ENCODE measurements around the gene LDLRAD4. TPM values are rescaled to one million over a fixed set of nuclear protein-coding genes. Genes with fewer than 3 reads are reported as not detected.

LDLRAD4 gene
- total RNA-seq, 2 experiments from 2014 or later = 37.3 to 38.5 TPM

DNA sequence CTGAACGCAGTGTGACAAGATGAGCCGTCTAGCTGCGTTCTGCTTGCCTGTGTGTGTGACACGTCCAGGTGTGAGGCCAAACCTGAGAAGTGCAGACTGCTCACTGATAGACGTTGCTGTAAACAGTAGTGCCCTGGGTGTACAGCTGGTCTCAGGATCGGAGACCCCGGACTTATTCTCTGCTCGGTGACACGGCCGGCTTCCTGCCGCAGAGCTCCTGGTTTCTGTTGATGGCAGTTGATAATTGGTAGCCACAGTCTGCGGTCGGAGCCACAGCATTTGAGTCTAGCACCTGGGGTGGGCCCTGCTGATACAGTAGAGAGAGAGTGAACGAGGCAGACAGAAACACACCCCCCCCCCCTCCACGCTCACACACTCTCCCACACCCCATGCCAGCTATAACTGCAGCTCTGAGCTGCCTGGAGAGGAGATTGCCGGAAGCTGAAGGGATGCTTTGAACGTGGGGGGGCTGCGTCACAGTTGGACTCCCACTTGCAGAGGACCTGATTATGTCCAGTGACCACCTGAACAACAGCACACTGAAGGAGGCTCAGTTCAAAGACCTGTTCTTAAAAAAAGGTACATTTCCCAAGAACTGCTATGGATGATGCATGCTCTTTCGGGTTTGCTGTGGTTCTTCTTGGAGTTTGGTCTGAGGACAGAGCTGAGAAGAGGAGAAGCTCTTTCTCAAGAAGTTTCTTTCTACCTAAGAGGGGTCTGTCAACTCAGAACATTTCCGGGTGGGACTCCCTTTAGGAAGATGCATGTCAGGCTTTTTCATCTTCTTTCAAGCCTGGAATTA lies 393.8 kb downstream of the LDLRAD4 start:
- Mint-ChIP-seq H3K4me1 (ENCODE audit: low read depth) (peaks cover 92% of the 10 kb centered on the region), H3K9me3 (peaks cover 5% of the 10 kb centered on the region), H3K27me3 (no peaks in the 10 kb centered on the region), H3K36me3 (ENCODE audit: low read depth) (peaks cover 16% of the 10 kb centered on the region), H3K27ac (peak overlapping the region; percentile 93), H3K4me3 (peak overlapping the region; percentile 76)
- CTCF ChIA-PET = interaction anchor here (0.7 to 3.9 kb wide), 15 partner anchors 12 to 396 kb away, joined by 3 to 20 read pairs (median 4); no protein-coding TSS in a partner anchor
- intact Hi-C loops (cut with micrococcal nuclease) = loop anchor here (2.0 to 10.0 kb wide), 3 partner anchors 50 to 398 kb away; partner anchors contain the start of gene LDLRAD4
- TF ChIP-seq, protein P1, sequence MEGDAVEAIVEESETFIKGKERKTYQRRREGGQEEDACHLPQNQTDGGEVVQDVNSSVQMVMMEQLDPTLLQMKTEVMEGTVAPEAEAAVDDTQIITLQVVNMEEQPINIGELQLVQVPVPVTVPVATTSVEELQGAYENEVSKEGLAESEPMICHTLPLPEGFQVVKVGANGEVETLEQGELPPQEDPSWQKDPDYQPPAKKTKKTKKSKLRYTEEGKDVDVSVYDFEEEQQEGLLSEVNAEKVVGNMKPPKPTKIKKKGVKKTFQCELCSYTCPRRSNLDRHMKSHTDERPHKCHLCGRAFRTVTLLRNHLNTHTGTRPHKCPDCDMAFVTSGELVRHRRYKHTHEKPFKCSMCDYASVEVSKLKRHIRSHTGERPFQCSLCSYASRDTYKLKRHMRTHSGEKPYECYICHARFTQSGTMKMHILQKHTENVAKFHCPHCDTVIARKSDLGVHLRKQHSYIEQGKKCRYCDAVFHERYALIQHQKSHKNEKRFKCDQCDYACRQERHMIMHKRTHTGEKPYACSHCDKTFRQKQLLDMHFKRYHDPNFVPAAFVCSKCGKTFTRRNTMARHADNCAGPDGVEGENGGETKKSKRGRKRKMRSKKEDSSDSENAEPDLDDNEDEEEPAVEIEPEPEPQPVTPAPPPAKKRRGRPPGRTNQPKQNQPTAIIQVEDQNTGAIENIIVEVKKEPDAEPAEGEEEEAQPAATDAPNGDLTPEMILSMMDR (IDR thresholded peaks at IDR 0.05) = no peak
- DNase-seq = peak; percentile 94
- peak; percentile 56 for ATAC-seq
- POLR2A ChIA-PET = interaction anchor here (0.8 to 4.0 kb wide), 16 partner anchors 9 to 337 kb away, joined by 3 to 51 read pairs (median 4); no protein-coding TSS in a partner anchor

DNA sequence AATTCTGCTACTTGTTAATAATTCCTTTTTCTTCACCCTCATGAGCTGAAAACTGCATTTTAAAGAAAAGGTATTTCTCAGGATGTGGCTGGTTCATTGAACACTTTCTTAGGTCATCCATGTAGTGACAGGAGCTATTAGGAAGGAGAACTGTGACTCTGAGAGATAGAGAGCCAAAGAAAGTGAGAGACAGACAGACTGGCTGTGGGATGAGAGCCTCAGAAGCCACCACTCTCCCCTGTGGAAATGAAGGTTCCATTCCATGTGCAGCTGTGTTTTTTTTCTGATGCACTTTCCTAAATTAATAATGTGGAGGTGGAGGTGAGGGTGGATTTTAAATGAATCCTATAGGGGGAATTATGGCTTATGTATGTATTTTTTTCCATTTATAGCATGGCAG lies 394.5 kb downstream of the LDLRAD4 start:
- intact Hi-C loops (cut with micrococcal nuclease) = loop anchor here (2.0 to 10.0 kb wide), 3 partner anchors 50 to 398 kb away; partner anchors contain the start of gene LDLRAD4
- TF ChIP-seq, protein P1 (IDR thresholded peaks at IDR 0.05) = no peak
- H3K36me3 Mint-ChIP-seq (ENCODE audit: low read depth) = peaks cover 9% of the 10 kb centered on the region
- peak overlapping the region; percentile 93 for H3K27ac Mint-ChIP-seq
- ATAC-seq (no peak), DNase-seq (no peak)
- ChIA-PET CTCF (interaction anchor here (0.7 to 3.9 kb wide), 12 partner anchors 12 to 347 kb away, joined by 3 to 20 read pairs (median 5); no protein-coding TSS in a partner anchor), POLR2A (interaction anchor here (0.8 to 4.0 kb wide), 10 partner anchors 9 to 175 kb away, joined by 3 to 51 read pairs (median 7); no protein-coding TSS in a partner anchor)
- H3K9me3 Mint-ChIP-seq = no peaks in the 10 kb centered on the region
- H3K4me3 Mint-ChIP-seq = peak overlapping the region; percentile 76
- peaks cover 92% of the 10 kb centered on the region for H3K4me1 Mint-ChIP-seq (ENCODE audit: low read depth)
- H3K27me3 Mint-ChIP-seq = no peaks in the 10 kb centered on the region

DNA sequence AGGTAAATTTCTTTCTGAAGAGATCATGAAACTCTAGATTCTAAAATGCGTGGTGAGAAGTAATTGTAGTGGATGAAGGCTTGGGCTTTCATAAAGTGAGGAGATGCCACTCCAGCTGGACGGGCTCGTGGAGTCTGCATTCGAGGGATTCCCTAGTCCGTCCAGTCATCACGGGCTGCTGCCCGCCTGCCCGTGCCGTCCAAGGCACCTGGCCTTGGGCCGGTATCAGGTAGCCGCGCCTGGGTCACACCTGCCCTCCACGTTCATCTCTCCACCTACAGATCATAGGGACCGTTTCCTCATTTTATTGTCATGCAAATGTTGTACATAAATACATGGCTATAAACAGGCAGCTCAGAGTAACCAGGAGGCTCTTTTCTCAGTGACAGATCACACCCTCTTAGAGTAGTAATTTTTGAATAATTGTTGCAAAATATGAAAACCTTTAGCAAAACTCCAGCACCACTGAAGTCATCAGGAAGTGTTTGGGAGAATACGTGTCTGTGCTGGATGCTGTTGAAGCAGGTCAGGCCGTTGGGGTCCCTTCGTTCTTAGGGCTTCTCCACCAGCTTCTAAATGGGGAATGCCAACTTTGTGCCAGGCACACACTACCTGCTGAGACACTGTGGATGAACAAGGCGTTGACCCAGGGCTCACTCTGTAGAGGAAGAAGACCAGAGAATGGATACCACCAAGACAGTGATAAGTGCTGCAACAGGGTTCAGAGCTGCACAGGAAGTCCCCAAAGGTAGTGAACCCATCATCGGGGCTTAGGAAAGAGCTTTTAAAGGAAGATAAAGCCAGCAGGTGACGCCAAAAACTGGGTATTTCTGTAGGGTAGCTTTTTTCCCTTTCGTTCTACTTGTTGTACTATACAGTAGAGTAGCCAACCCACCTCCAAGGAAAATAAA lies 395.3 kb downstream of the LDLRAD4 start:
- H3K27ac Mint-ChIP-seq = peak overlapping the region; percentile 93
- DNase-seq (peak; percentile 39), ATAC-seq (no peak)
- TF ChIP-seq, protein P1 (IDR thresholded peaks at IDR 0.05) = no peak
- H3K27me3 Mint-ChIP-seq = no peaks in the 10 kb centered on the region
- POLR2A ChIA-PET = interaction anchor here (1.1 to 4.0 kb wide), 6 partner anchors 33 to 56 kb away, joined by 4 to 51 read pairs (median 23); no protein-coding TSS in a partner anchor
- intact Hi-C loops (cut with micrococcal nuclease) = loop anchor here (2.0 to 10.0 kb wide), 3 partner anchors 51 to 399 kb away; partner anchors contain the start of gene LDLRAD4
- CTCF ChIA-PET = interaction anchor here (0.7 to 3.9 kb wide), 10 partner anchors 16 to 335 kb away, joined by 3 to 20 read pairs (median 6); no protein-coding TSS in a partner anchor
- peak overlapping the region; percentile 76 for H3K4me3 Mint-ChIP-seq
- peaks cover 9% of the 10 kb centered on the region for H3K36me3 Mint-ChIP-seq (ENCODE audit: low read depth)
- H3K4me1 Mint-ChIP-seq (ENCODE audit: low read depth) = peaks cover 90% of the 10 kb centered on the region
- no peaks in the 10 kb centered on the region for H3K9me3 Mint-ChIP-seq

DNA sequence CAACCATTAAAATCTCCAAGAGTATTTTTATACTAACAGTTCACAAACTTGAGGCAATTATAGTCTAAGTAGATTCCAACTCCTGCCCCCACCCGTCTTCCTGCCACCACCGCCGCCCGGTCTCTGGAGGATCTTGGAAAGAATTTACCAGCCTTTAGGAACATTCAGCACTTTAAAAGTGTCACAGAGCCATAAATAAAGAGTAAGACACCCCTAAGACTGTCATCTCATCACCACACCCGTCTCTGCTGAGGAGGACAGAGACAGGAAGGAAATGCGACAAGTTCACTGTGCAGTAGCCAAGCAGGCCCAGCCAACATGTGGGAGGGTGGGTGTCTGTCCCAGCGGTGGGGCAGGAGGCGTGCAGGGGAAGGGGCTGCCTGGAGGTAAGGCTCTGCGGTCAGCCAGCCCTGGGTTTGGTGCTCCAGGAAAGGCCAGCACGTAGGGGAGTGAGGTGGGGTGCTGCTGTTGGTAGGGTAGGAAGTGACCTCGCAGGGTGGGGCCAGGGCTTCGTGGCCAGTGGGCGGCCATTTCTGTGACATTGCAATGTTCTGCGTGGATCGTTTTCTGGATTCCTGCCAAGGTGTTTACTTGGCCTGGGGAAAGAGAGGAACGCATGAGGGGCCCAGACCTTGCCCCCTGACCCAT lies 396.2 kb downstream of the LDLRAD4 start:
- POLR2A ChIA-PET = interaction anchor here (0.7 to 4.0 kb wide), 6 partner anchors 37 to 57 kb away, joined by 3 to 51 read pairs (median 23); no protein-coding TSS in a partner anchor
- CTCF ChIA-PET = interaction anchor here (0.6 to 3.9 kb wide), 6 partner anchors 15 to 101 kb away, joined by 3 to 20 read pairs (median 4); no protein-coding TSS in a partner anchor

More for the DNA sequence above, 396.2 kb downstream of the LDLRAD4 start:
- no peaks in the 10 kb centered on the region for H3K9me3 Mint-ChIP-seq
- TF ChIP-seq, protein P1 (IDR thresholded peaks at IDR 0.05) = no peak
- peak overlapping the region; percentile 93 for H3K27ac Mint-ChIP-seq
- ATAC-seq (peak; percentile 17), DNase-seq (peak; percentile 60)
- H3K27me3 Mint-ChIP-seq = no peaks in the 10 kb centered on the region
- H3K4me3 Mint-ChIP-seq = peak overlapping the region; percentile 76
- peaks cover 84% of the 10 kb centered on the region for H3K4me1 Mint-ChIP-seq (ENCODE audit: low read depth)
- intact Hi-C loops (cut with micrococcal nuclease) = loop anchor here (10.0 kb wide), 2 partner anchors 160 to 400 kb away; partner anchors contain the start of gene LDLRAD4
- peaks cover 6% of the 10 kb centered on the region for H3K36me3 Mint-ChIP-seq (ENCODE audit: low read depth)
